HCT116 (cell line): Measurements from ENCODE around the gene MAP3K5. TPM values are rescaled to one million over a fixed set of nuclear protein-coding genes. Genes with fewer than 3 reads are reported as not detected.

Experiments used
- ATAC-seq: fragments of 200-7000 bp; cut with Tn5 transposase; 2 replicates; pipeline ENCODE4 v1.9.1; 2020; ENCODE audit warnings: mild to moderate bottlenecking, moderate library complexity
- BruUV-seq: library from RNA; stranded (reverse); fragments of 400-500 nt; replicated peaks from 2 replicates; lab custom pipeline; 2021; lab: Mats Ljungman, UMichigan
- CTCF ChIA-PET: fragments of 300-600 bp; sonication (Branson Sonifier 250); formaldehyde crosslinking; loops from one replicate; lab custom pipeline; 2021; ENCODE audit warnings: antibody characterized with exemption; lab: Charles Lee
- POLR2A ChIA-PET: fragments of 300-600, 350-600 bp; sonication (Branson Sonifier 250); formaldehyde crosslinking; loops from one replicate; lab custom pipeline; 2021; ENCODE audit warnings: antibody characterized with exemption; lab: Charles Lee
- RAD21 ChIA-PET, 2 experiments: fragments of 300-600 bp; sonication (Branson Sonifier 250); formaldehyde crosslinking; loops; one replicate each; lab custom pipeline; 2023; ENCODE audit warnings: low total read pairs in 2 of 2; ENCODE audit not compliant: uncharacterized antibody in 2 of 2, unreplicated experiment in 2 of 2, low non-redundant PET in 1 of 2; lab: Charles Lee
- DNase-seq: peaks from one replicate; pipeline ENCODE4 v3.0.0-alpha.2; 2010; ENCODE audit warnings: low read depth, low spot score
- H2AFZ ChIP-seq: fragments of 200-600 bp; shearing (Covaris generic), sonication (generic); 2 replicates; pipeline ENCODE4 v1.6.1; 2017; ENCODE audit warnings: low read depth, mixed run types, mixed read lengths, antibody characterized with exemption, low read length; ENCODE audit not compliant: poor library complexity, severe bottlenecking
- H3K27ac ChIP-seq: 2 replicates; pipeline ENCODE4 v1.5.1; 2012; ENCODE audit warnings: low read depth, low read length
- H3K27me3 ChIP-seq: fragments of 200-600 bp; sonication (generic); 2 replicates; pipeline ENCODE4 v1.6.1; 2016; ENCODE audit warnings: mixed run types, low read length, mixed read lengths; ENCODE audit not compliant: insufficient read depth
- H3K36me3 ChIP-seq, 2 experiments: fragments of 200-500 bp in 1 of 2; fragments of 200-600 bp in 1 of 2; sonication (Bioruptor generic) in 1 of 2; sonication (generic) in 1 of 2; 2 replicates each; pipeline versions ENCODE4 v1.5.1 to v1.6.1; 2014 to 2016; ENCODE audit warnings: low read length in 2 of 2, inconsistent platforms in 1 of 2, mixed read lengths in 1 of 2, mixed run types in 1 of 2; ENCODE audit not compliant: insufficient read depth in 2 of 2, control insufficient read depth in 1 of 2
- H3K4me1 ChIP-seq, 2 experiments: fragments of 200-600 bp in 1 of 2; sonication (generic) in 1 of 2; 2 replicates each; pipeline versions ENCODE4 v1.5.1 to v1.6.1; 2012 to 2017; ENCODE audit warnings: low read length in 2 of 2, inconsistent platforms in 1 of 2, mild to moderate bottlenecking in 1 of 2, mixed read lengths in 1 of 2, mixed run types in 1 of 2, moderate library complexity in 1 of 2; ENCODE audit not compliant: insufficient read depth in 2 of 2, control insufficient read depth in 1 of 2
- H3K4me2 ChIP-seq: fragments of 200-600 bp; sonication (generic); 2 replicates; pipeline ENCODE4 v1.6.1; 2017; ENCODE audit warnings: mixed run types, low read length, mixed read lengths
- H3K4me3 ChIP-seq, 2 experiments: fragments of 200-600 bp in 1 of 2; sonication (generic) in 1 of 2; replicated peaks in 1 of 2; 2 replicates each; pipeline ENCODE4 v1.5.1; 2011 to 2016; ENCODE audit warnings: low read length in 2 of 2, control low read depth in 1 of 2, low read depth in 1 of 2, mild to moderate bottlenecking in 1 of 2, mixed read lengths in 1 of 2, mixed run types in 1 of 2
- H3K79me2 ChIP-seq: fragments of 200-600 bp; sonication (generic); 2 replicates; pipeline ENCODE4 v1.6.1; 2017; ENCODE audit warnings: mild to moderate bottlenecking, mixed run types, low read length, moderate library complexity, mixed read lengths; ENCODE audit not compliant: insufficient read depth
- H3K9ac ChIP-seq: fragments of 200-600 bp; sonication (generic); 2 replicates; pipeline ENCODE4 v1.6.1; 2016; ENCODE audit warnings: low read length, mixed read lengths
- H3K9me2 ChIP-seq: fragments of 200-600 bp; sonication (generic), shearing (Covaris generic); 2 replicates; pipeline ENCODE4 v1.6.1; 2017; ENCODE audit warnings: mixed run types, mild to moderate bottlenecking, moderate library complexity; ENCODE audit not compliant: insufficient read depth
- H3K9me3 ChIP-seq, 2 experiments: fragments of 200-500 bp in 1 of 2; fragments of 200-600 bp in 1 of 2; sonication (Bioruptor generic) in 1 of 2; sonication (generic) in 1 of 2; 2 replicates each; pipeline ENCODE4 v1.6.1; 2014 to 2017; ENCODE audit warnings: low read length in 2 of 2, mixed read lengths in 2 of 2, inconsistent platforms in 1 of 2, low read depth in 1 of 2, mild to moderate bottlenecking in 1 of 2, mixed run types in 1 of 2, moderate library complexity in 1 of 2; ENCODE audit not compliant: control insufficient read depth in 1 of 2, insufficient read depth in 1 of 2
- H4K20me1 ChIP-seq: fragments of 200-600 bp; sonication (generic), shearing (Covaris generic); 2 replicates; pipeline ENCODE4 v1.6.1; 2017; ENCODE audit warnings: mixed run types, mild to moderate bottlenecking, moderate library complexity; ENCODE audit not compliant: insufficient read depth
- CBX3 ChIP-seq: IDR thresholded peaks from 2 replicates; pipeline ENCODE4 v1.6.1; 2012; ENCODE audit warnings: low read depth
- EGR1 ChIP-seq: IDR thresholded peaks from 2 replicates; pipeline ENCODE4 v1.6.1; 2012; ENCODE audit warnings: low read depth
- ELF1 ChIP-seq: IDR thresholded peaks from 2 replicates; pipeline ENCODE4 v1.6.1; 2012; ENCODE audit warnings: low read depth, borderline replicate concordance
- EZH2 ChIP-seq: fragments of 200-600 bp; sonication (generic); IDR thresholded peaks from 2 replicates; pipeline ENCODE4 v1.6.1; 2017; ENCODE audit warnings: antibody characterized with exemption, mixed run types
- FOSL1 ChIP-seq: IDR thresholded peaks from 2 replicates; pipeline ENCODE4 v1.6.1; 2012; ENCODE audit warnings: low read depth
- JUND ChIP-seq: IDR thresholded peaks from 2 replicates; pipeline ENCODE4 v1.6.1; 2012
- MAX ChIP-seq: IDR thresholded peaks from 2 replicates; pipeline ENCODE4 v1.6.1; 2012
- POLR2A ChIP-seq: IDR thresholded peaks from 2 replicates; pipeline ENCODE4 v1.7.0; 2011; ENCODE audit warnings: borderline replicate concordance; ENCODE audit not compliant: insufficient read depth, insufficient read length; ENCODE audit errors: extremely low read depth
- POLR2AphosphoS5 ChIP-seq: IDR thresholded peaks from 2 replicates; pipeline ENCODE4 v1.6.1; 2011; ENCODE audit warnings: mild to moderate bottlenecking, low read depth, low read length, moderate library complexity
- RAD21 ChIP-seq: IDR thresholded peaks from 2 replicates; pipeline ENCODE4 v1.6.1; 2012; ENCODE audit warnings: low read depth, mild to moderate bottlenecking
- REST ChIP-seq: IDR thresholded peaks from 2 replicates; pipeline ENCODE4 v1.6.1; 2012; ENCODE audit warnings: low read depth
- SIN3A ChIP-seq: IDR thresholded peaks from 2 replicates; pipeline ENCODE4 v1.6.1; 2012; ENCODE audit warnings: low read depth
- SP1 ChIP-seq: IDR thresholded peaks from 2 replicates; pipeline ENCODE4 v1.6.1; 2012; ENCODE audit warnings: low read depth
- YY1 ChIP-seq: IDR thresholded peaks from 2 replicates; pipeline ENCODE4 v1.6.1; 2011; ENCODE audit warnings: low read length, low read depth, moderate library complexity, mild to moderate bottlenecking; ENCODE audit not compliant: insufficient replicate concordance; ENCODE audit errors: extremely low read depth
- ZFX ChIP-seq: fragments of 450-650 bp; IDR thresholded peaks from 2 replicates; pipeline ENCODE4 v1.6.1; 2017
- ZNF274 ChIP-seq: fragments of 200-500 bp; sonication (Bioruptor generic); IDR thresholded peaks from 2 replicates; pipeline ENCODE4 v1.6.1; 2014; ENCODE audit warnings: mild to moderate bottlenecking, low read depth, low read length, inconsistent platforms
- intact Hi-C: fragments of 100-400 bp; cut with micrococcal nuclease; formaldehyde crosslinking; loops from 2 replicates; pipeline ENCODE4 v1.10.0; 2022
- total RNA-seq: library from RNA; stranded (reverse); gene quantifications from one replicate; pipeline ENCODE4 v1.2.1, GENCODE V29; 2021; ENCODE audit not compliant: unreplicated experiment
- TF ChIP-seq, protein P1 (sequence below): IDR thresholded peaks from 2 replicates; pipeline ENCODE4 v1.6.1; 2011; ENCODE audit warnings: mild to moderate bottlenecking, low read length, moderate library complexity; ENCODE audit not compliant: insufficient replicate concordance; ENCODE audit errors: extremely low read depth
- TF ChIP-seq, protein P2 (sequence below), 3 experiments: fragments of 200-600 bp in 1 of 3; sonication (generic) in 1 of 3; IDR thresholded peaks in 2 of 3; conservative IDR thresholded peaks in 1 of 3; 2 replicates each; pipeline ENCODE4 v1.5.1; 2012 to 2017; ENCODE audit warnings: low read depth in 2 of 3, low read length in 2 of 3, antibody characterized with exemption in 1 of 3, borderline replicate concordance in 1 of 3, control low read depth in 1 of 3, mild to moderate bottlenecking in 1 of 3, mixed read lengths in 1 of 3, mixed run types in 1 of 3, moderate library complexity in 1 of 3; ENCODE audit not compliant: insufficient read depth in 1 of 3

Gene MAP3K5
- total RNA-seq, 1 experiment from 2014 or later = 11.8 TPM

DNA sequence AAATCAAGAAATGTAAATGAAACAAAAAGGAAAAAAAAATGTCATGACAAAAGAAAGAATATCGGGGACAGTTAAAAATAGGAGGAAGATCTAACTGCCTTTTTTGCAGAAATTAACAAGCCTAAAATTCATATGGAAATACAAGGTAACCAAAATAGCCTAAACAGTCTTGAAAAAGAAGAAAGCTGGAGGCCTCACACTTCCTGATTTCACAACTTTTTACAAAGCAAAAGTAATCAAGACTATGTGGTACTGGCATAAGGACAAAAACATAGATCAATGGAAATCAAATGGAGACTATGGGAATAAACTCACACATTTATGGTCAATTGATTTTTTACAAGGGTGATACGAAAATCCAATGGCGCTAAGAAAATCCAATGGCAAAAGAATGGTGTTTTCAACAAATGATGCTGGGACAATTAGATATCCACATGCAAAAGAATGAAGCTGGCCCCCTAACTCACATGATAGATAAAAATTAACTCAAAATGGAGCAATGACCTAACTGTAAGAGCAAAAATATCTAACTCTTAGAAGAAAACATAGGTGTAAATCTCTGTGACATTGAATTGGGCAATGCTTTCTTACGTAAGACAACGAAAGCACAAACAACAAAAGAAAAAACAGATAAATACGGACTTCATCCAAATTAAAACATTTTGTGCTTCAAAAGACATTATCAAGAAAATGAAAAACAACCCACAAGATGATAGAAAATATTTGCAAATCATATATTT lies 24.5 kb downstream of the MAP3K5 start:
- ChIA-PET RAD21 (no interaction called here), CTCF (interaction anchor here (1.4 kb wide), 1 partner anchor 25 kb away, joined by 4 read pairs; the partner anchor contains the start of gene MAP3K5), POLR2A (no interaction called here)
- no peaks in the 10 kb centered on the region for H3K9me2 ChIP-seq
- no peaks in the 10 kb centered on the region; the same call in 1 of the 2 replicates for H4K20me1 ChIP-seq
- no peak overlapping the region for H2AFZ ChIP-seq
- no peak for TF ChIP-seq FOSL1
- TF ChIP-seq, protein P1, sequence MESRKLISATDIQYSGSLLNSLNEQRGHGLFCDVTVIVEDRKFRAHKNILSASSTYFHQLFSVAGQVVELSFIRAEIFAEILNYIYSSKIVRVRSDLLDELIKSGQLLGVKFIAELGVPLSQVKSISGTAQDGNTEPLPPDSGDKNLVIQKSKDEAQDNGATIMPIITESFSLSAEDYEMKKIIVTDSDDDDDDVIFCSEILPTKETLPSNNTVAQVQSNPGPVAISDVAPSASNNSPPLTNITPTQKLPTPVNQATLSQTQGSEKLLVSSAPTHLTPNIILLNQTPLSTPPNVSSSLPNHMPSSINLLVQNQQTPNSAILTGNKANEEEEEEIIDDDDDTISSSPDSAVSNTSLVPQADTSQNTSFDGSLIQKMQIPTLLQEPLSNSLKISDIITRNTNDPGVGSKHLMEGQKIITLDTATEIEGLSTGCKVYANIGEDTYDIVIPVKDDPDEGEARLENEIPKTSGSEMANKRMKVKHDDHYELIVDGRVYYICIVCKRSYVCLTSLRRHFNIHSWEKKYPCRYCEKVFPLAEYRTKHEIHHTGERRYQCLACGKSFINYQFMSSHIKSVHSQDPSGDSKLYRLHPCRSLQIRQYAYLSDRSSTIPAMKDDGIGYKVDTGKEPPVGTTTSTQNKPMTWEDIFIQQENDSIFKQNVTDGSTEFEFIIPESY = no peak
- TF ChIP-seq POLR2A = no peak
- no peak for TF ChIP-seq JUND
- no peak for TF ChIP-seq EGR1
- TF ChIP-seq POLR2AphosphoS5 = no peak
- TF ChIP-seq ZNF274 = no peak
- TF ChIP-seq REST = no peak
- TF ChIP-seq, protein P2, sequence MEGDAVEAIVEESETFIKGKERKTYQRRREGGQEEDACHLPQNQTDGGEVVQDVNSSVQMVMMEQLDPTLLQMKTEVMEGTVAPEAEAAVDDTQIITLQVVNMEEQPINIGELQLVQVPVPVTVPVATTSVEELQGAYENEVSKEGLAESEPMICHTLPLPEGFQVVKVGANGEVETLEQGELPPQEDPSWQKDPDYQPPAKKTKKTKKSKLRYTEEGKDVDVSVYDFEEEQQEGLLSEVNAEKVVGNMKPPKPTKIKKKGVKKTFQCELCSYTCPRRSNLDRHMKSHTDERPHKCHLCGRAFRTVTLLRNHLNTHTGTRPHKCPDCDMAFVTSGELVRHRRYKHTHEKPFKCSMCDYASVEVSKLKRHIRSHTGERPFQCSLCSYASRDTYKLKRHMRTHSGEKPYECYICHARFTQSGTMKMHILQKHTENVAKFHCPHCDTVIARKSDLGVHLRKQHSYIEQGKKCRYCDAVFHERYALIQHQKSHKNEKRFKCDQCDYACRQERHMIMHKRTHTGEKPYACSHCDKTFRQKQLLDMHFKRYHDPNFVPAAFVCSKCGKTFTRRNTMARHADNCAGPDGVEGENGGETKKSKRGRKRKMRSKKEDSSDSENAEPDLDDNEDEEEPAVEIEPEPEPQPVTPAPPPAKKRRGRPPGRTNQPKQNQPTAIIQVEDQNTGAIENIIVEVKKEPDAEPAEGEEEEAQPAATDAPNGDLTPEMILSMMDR (IDR thresholded peaks at IDR 0.05 in 2 of 3, conservative IDR thresholded peaks at IDR 0.05 in 1 of 3; ENCODE audit: borderline replicate concordance in 1 of 3, insufficient read depth in 1 of 3, low read depth in 2 of 3, low read length in 2 of 3) = no peak
- no peak for TF ChIP-seq SIN3A
- no peak for TF ChIP-seq YY1
- no peak for TF ChIP-seq ELF1
- no peak for TF ChIP-seq MAX
- TF ChIP-seq SP1 = no peak
- no peak for TF ChIP-seq RAD21
- TF ChIP-seq EZH2 = no peak
- TF ChIP-seq ZFX = no peak
- no peak for TF ChIP-seq CBX3
- no TSS peak for BruUV-seq
- no peaks in the 10 kb centered on the region for H3K4me1 ChIP-seq
- no peaks in the 10 kb centered on the region for H3K9me3 ChIP-seq
- no peak overlapping the region for H3K4me3 ChIP-seq
- peaks cover 22% of the 10 kb centered on the region for H3K79me2 ChIP-seq
- no peaks in the 10 kb centered on the region for H3K36me3 ChIP-seq
- ATAC-seq = no peak
- H3K9ac ChIP-seq = no peak overlapping the region
- intact Hi-C loops = no loop called here
- H3K27me3 ChIP-seq = no peaks in the 10 kb centered on the region
- DNase-seq = no peak
- H3K4me2 ChIP-seq = no peak overlapping the region
- no peak overlapping the region for H3K27ac ChIP-seq
